NB4 (cell line): ENCODE measurements around the gene CAPN10.

ENCODE experiments used
- CTCF ChIP-seq: IDR thresholded peaks from one replicate; pipeline ENCODE4 v1.5.1; 2012; ENCODE audit warnings: low read depth, low read length
- MYC ChIP-seq: IDR thresholded peaks from 2 replicates; pipeline ENCODE4 v1.6.1; 2011; ENCODE audit warnings: low read depth, low read length
- POLR2A ChIP-seq: IDR thresholded peaks from 2 replicates; pipeline ENCODE4 v1.6.1; 2011; ENCODE audit warnings: mild to moderate bottlenecking; ENCODE audit not compliant: insufficient read length; ENCODE audit errors: extremely low read depth
- TF ChIP-seq, protein P1 (sequence below): IDR thresholded peaks from 2 replicates; pipeline ENCODE4 v1.6.1; 2011; ENCODE audit warnings: low read depth, low read length

DNA sequence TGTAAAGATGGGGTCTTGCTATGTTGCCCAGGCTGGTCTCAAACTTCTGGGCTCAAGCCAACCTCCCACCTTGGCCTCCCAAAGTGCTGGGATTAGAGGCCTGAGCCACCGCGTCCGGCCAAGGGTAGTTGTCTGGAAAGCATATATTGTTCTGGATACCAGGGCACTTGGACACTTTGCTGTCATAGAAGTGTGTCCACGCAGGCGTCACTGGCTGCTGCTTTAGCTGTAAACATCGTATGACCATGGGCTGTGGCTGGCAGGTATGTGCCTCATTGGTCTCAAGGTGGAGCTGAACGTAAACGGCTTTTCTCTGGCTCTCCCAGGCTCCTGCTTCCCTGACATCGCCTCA is 35.5 kb downstream of the CAPN10 start:
- TF ChIP-seq CTCF (no peak), POLR2A (no peak), MYC (no peak)
- TF ChIP-seq, protein P1, sequence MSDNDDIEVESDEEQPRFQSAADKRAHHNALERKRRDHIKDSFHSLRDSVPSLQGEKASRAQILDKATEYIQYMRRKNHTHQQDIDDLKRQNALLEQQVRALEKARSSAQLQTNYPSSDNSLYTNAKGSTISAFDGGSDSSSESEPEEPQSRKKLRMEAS, result no peak
